Coronary artery (tissue), 2 donors: ENCODE results near the gene AJUBA.
"Not testable (repeated sequence)": the region's sequence is repeated elsewhere in the genome, so short reads cannot be mapped to it uniquely, and the experiment has no call there.

Experiments
- DNase-seq: peaks from one replicate; pipeline ENCODE4 v3.0.0-alpha.2; 2017; ENCODE audit warnings: low spot score
- H3K27ac ChIP-seq, 2 donors: fragments of 200-600 bp; sonication (generic); one replicate each; pipeline ENCODE4 v1.5.1; 2016 to 2019
- H3K4me3 ChIP-seq: fragments of 200-600 bp; sonication (generic); 2 replicates; pipeline ENCODE4 v1.5.1; 2016; ENCODE audit warnings: mild to moderate bottlenecking, moderate library complexity
- TF ChIP-seq, protein P1 (sequence below): fragments of 200-600 bp; sonication (generic); IDR thresholded peaks from one replicate; pipeline ENCODE4 v1.5.1; 2019; ENCODE audit warnings: antibody characterized with exemption

Gene AJUBA

DNA sequence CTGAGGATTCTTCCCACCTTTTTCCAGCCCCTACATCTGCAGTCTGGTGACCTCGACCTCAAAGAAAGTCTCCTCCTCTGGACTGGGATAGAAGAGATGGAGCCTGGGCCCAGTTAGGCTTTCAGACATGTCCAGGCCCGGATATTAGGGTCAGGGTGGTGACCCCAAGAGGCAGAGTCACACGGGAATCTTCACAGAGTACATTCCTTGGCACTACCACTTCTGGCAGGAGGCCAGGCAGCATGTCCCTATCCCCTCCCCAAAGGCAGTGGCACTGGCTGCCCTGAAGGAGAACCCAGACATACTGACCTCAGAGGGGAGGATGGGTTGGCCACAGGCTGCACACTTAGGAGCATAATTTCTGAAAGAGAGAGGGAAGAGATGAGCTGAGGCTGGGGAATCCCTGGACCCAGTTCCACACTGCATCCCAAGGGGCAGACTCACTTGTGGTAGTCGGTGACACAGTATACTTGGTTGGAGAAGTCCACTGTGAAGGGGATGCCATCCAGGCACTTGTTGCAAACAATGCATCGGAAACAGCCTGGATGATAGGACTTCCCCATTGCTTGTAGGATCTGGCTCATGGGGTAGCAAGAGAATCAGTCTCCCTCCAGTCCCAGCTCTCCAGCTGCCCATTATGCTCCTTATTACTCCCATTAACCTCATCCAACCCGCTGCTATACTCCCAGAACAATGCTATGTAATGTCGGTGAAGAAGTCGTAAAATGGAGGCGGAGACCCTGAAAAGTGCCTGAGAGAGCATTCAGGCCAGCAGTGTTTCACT is 7.6 kb downstream of the AJUBA start:
- H3K4me3 ChIP-seq = no peak overlapping the region
- TF ChIP-seq, protein P1, sequence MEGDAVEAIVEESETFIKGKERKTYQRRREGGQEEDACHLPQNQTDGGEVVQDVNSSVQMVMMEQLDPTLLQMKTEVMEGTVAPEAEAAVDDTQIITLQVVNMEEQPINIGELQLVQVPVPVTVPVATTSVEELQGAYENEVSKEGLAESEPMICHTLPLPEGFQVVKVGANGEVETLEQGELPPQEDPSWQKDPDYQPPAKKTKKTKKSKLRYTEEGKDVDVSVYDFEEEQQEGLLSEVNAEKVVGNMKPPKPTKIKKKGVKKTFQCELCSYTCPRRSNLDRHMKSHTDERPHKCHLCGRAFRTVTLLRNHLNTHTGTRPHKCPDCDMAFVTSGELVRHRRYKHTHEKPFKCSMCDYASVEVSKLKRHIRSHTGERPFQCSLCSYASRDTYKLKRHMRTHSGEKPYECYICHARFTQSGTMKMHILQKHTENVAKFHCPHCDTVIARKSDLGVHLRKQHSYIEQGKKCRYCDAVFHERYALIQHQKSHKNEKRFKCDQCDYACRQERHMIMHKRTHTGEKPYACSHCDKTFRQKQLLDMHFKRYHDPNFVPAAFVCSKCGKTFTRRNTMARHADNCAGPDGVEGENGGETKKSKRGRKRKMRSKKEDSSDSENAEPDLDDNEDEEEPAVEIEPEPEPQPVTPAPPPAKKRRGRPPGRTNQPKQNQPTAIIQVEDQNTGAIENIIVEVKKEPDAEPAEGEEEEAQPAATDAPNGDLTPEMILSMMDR = no peak
- H3K27ac ChIP-seq = peak overlapping the region in 1 of 2 donors; percentile 21
- no peak for DNase-seq

DNA sequence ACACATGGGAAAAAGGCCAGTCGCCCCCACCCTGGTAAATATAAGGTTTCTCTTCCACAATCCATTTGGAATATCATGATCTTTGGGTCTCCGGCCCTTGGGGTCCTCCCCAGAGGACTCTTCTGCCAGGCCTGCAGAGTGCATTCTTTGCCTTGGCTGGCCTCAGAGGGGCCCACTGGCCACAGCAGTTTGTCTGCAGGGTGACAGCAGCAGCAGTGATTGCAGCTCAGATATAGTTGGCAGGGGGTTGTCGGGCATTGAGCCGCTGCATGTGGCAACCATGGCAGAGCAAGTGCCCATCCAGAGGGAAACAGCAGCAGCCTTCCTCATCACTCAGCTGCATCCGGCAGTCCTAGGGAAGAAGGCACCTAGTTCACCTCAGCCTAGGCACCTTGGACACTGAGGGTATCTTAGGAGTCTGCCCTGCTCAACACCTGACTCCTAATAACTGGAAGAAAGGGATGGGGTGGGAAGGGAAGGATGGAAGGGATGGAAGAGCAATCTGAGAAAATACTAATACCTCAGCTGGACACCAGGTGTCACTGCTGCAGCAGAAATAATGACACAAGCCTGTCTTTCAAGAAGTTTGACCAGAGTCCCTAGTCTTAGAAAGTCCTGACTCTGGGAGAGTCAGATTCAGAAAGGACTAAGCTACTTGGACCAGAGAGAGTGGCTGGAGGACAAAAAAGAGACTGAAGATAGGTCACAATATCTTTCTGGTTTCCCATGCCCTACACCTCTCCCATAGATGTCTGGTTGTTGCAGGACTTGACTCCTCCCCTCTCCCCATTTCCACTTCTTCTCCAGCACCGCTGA is 8.9 kb downstream of the AJUBA start:
- Histone ChIP-seq H3K27ac (peak overlapping the region in 1 of 2 donors; percentile 21), H3K4me3 (no peak overlapping the region)
- TF ChIP-seq, protein P1 = peak; percentile 60

DNA sequence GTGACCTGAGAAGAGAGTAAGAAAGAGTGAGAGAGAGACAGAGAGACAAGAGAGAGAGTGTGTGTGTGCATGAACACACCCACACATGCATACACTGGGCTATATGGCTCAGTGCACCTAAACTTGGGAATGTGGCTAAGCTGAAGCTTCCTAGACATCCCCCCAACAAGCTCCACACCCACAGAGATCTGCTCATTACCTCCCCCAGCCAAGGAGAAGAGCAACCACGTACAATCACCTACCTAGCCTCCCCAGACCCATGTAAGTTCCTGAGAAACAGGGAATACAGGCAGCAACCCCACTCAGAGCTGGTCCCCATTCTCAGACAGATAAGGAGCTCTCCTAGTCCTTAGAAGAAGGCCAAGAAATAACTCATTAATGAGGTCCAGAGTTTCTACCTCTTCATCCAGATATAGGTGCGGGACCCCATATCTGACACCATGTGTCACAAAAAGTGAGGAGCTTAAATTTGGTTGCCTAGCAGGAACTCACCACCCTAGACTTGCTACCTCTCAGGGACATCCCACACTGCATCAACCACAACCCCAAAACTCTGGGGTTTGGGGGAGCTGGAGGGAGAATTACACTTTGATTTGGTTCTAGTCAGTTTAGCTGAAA is 9.9 kb downstream of the AJUBA start:
- no peak overlapping the region for H3K4me3 ChIP-seq
- H3K27ac ChIP-seq = no peak overlapping the region
- no peak for DNase-seq
- TF ChIP-seq, protein P1 = no peak

More for the DNA sequence above, 8.9 kb downstream of the AJUBA start:
- DNase-seq = no peak

DNA sequence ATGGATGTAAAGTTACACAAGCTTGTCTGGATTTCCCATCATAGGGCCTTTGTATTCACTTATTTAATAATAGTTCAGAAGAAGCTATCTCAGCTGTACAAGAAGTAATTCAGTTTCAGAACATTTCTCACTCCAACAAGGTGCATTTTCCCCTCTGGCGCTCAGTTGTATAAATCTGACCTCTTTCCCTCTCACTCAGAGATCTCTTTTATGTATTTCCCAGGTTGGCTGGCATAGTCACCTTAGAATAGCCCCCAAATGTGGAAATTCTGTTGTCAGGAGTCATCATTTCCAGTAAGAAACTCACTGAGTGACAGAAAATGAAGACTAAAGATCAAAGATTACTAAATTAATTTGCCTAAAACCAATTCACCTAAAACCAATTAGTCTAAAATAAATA is 11.2 kb downstream of the AJUBA start:
- no peak overlapping the region for H3K4me3 ChIP-seq
- TF ChIP-seq, protein P1 = no peak
- H3K27ac ChIP-seq = no peak overlapping the region
- DNase-seq = no peak

DNA sequence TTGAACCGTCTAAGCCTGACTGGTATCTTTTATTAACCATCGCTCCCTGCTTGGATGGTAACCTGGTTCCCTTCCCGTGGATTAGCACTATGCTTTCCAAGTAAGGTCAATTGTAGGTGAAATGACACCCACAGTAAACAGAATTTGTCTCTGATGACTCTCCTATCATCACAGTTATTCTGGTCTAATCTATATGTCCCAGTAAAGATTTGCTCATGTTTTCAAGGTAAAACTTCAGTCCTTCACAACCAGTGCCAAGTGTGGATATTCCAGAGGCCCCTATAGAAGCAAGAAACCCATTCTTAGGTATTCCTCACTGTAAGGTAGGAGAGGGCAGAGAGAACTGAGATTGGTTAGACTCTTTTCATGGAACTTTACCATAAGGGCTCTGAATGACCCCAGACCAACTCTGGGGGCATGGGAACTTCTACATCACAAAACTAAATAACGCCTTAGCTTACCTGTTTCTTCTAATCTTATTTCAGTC is 15.5 kb downstream of the AJUBA start:
- no peak overlapping the region for H3K27ac ChIP-seq
- no peak overlapping the region for H3K4me3 ChIP-seq
- TF ChIP-seq, protein P1 = no peak
- DNase-seq = no peak

DNA sequence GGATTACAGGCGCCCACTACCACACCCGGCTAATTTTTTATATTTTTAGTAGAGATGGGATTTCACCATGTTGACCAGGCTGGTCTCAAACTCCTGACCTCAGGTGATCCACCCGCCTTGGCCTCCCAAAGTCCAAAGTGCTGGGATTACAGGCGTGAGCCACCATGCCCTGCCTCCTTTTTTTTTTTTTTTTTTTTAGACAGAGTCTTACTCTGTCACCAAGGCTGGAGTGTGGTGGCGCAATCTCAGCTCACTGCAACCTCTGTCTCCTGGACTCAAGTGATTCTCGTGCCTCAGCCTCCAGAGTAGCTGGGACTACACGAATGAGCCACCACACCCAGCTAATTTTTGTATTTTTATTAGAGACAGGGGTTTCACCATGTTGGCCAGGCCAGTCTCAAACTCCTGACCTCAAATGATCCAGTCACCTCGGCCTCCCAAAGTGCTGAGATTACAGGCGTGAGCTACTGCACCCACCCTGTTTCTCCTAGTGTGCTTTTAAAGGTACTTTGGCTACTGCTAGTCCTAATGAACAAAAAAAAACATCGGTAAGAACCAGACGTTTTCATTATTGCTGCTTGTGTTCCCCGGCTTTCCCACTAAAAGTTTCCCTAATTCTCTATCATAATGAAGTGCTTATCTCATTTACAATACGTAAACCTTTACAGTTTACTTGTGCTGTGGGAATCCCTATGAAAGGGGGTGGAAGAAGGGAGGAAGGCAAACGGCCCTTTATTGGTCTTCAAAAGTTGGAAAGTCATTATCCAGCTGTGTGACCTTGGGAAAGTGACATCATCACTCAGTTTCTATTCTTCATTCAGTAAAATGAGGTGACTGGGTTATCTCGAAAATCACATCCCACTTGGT is 16.2 kb downstream of the AJUBA start:
- not testable (repeated sequence) for H3K4me3 ChIP-seq, DNase-seq, H3K27ac ChIP-seq
